Left ventricle myocardium superior (tissue), 1 donor: ENCODE measurements around the gene BOK. TPM values are rescaled to one million over a fixed set of nuclear protein-coding genes. Genes with fewer than 3 reads are reported as not detected.
"Not testable (repeated sequence)": the region's sequence is repeated elsewhere in the genome, so short reads cannot be mapped to it uniquely, and the experiment has no call there.

Experiments
- ATAC-seq: fragments of 200-7000 bp; cut with Tn5 transposase; one replicate; pipeline ENCODE4 v1.9.1; 2020; ENCODE audit warnings: mild to moderate bottlenecking, moderate library complexity
- DNase-seq: peaks from one replicate; pipeline ENCODE4 v3.0.0-alpha.2; 2020
- intact Hi-C: fragments of 100-400 bp; cut with micrococcal nuclease; formaldehyde crosslinking; loops from one replicate; pipeline ENCODE4 v1.11.0; 2022
- total RNA-seq: library from RNA; stranded (reverse); fragmentation: NEBNext Ultra II Directional; extraction: Animal tissue kit (Norgen Biotek cat#: 25700); gene quantifications from one replicate; pipeline ENCODE4 v1.2.1, GENCODE V29; 2021
- donor health status: DM: no; HTN: yes; CAD: no; lungs with severe emphysema.

The BOK gene
- total RNA-seq, 1 donor from 2014 or later: 3.6 TPM

- DNase-seq: no peak
- ATAC-seq: peak; percentile 69
- intact Hi-C loops: no loop called here
These were observed 6.4 kb upstream of the BOK start for GRCh38 chr2:241551998-241552737.

- intact Hi-C loops: no loop called here
- DNase-seq: no peak
- ATAC-seq: no peak
These were observed 5.1 kb upstream of the BOK start for GRCh38 chr2:241553512-241553830.

- intact Hi-C loops: no loop called here
- ATAC-seq (no peak), DNase-seq (no peak)
These were observed 4.6 kb upstream of the BOK start for GRCh38 chr2:241553981-241554380.

- intact Hi-C loops: no loop called here
- no peak for ATAC-seq
- no peak for DNase-seq
These were observed 3.8 kb upstream of the BOK start for GRCh38 chr2:241554610-241555322.

GRCh38 chr2:241555711-241556110 lies 2.8 kb upstream of the BOK start:
- no peak for ATAC-seq
- DNase-seq: no peak
- intact Hi-C loops: no loop called here

GRCh38 chr2:241556746-241557145 lies 1.8 kb upstream of the BOK start:
- intact Hi-C loops: no loop called here
- ATAC-seq: no peak

GRCh38 chr2:241559323-241560161 lies 997 bp downstream of the BOK start:
- intact Hi-C loops: no loop called here
- ATAC-seq (peak; percentile 57), DNase-seq (no peak)

More at GRCh38 chr2:241556746-241557145, 1.8 kb upstream of the BOK start:
- no peak for DNase-seq

- intact Hi-C loops: no loop called here
- ATAC-seq: no peak
- no peak for DNase-seq
These were observed 1.8 kb downstream of the BOK start for GRCh38 chr2:241560162-241560882.

GRCh38 chr2:241560883-241561474 lies 2.4 kb downstream of the BOK start:
- intact Hi-C loops: no loop called here
- ATAC-seq: no peak
- DNase-seq: no peak

- peak; percentile 64 for ATAC-seq
- intact Hi-C loops: no loop called here
- DNase-seq: peak; percentile 71
These were observed 3.3 kb downstream of the BOK start for GRCh38 chr2:241561832-241562231.

GRCh38 chr2:241562269-241562891 lies 3.8 kb downstream of the BOK start:
- no peak for ATAC-seq
- intact Hi-C loops: no loop called here
- DNase-seq: no peak

GRCh38 chr2:241563031-241563507 lies 4.5 kb downstream of the BOK start:
- ATAC-seq (no peak), DNase-seq (no peak)
- intact Hi-C loops: no loop called here

- intact Hi-C loops: no loop called here
- no peak for DNase-seq
These were observed 5.0 kb downstream of the BOK start for GRCh38 chr2:241563571-241563980.

GRCh38 chr2:241563981-241564595 lies 5.5 kb downstream of the BOK start:
- DNase-seq (no peak), ATAC-seq (no peak)
- intact Hi-C loops: no loop called here

More at GRCh38 chr2:241563571-241563980, 5.0 kb downstream of the BOK start:
- no peak for ATAC-seq

GRCh38 chr2:241564596-241565410 lies 6.3 kb downstream of the BOK start:
- intact Hi-C loops: no loop called here
- no peak for DNase-seq
- no peak for ATAC-seq

GRCh38 chr2:241565411-241565810 lies 6.9 kb downstream of the BOK start:
- ATAC-seq: no peak
- intact Hi-C loops: no loop called here
- no peak for DNase-seq

GRCh38 chr2:241566021-241566420 lies 7.5 kb downstream of the BOK start:
- DNase-seq, intact Hi-C loops, ATAC-seq: not testable (repeated sequence)
